Colonic mucosa (tissue), 4 donors: ENCODE results near the gene SLC17A2. TPM values are rescaled to one million over a fixed set of nuclear protein-coding genes. Genes with fewer than 3 reads are reported as not detected.

Experiments
- DNase-seq: peaks from one replicate; pipeline ENCODE4 v3.0.0-alpha.2; 2020
- H3K27ac ChIP-seq: fragments of 200-600 bp; one replicate; pipeline ENCODE4 v1.8.0; 2021
- H3K27me3 ChIP-seq: fragments of 200-600 bp; one replicate; pipeline ENCODE4 v1.8.0; 2021
- H3K36me3 ChIP-seq: fragments of 200-600 bp; one replicate; pipeline ENCODE4 v1.8.0; 2021
- H3K4me1 ChIP-seq: fragments of 200-600 bp; one replicate; pipeline ENCODE4 v1.8.0; 2021; ENCODE audit warnings: mild to moderate bottlenecking
- H3K4me3 ChIP-seq: fragments of 200-600 bp; one replicate; pipeline ENCODE4 v1.8.0; 2021
- H3K9ac ChIP-seq, 2 donors: one replicate each; pipeline ENCODE4 v1.7.0; 2013; ENCODE audit warnings: control low read depth in 2 of 2, low read depth in 2 of 2, low read length in 2 of 2
- H3K9me3 ChIP-seq: fragments of 200-600 bp; one replicate; pipeline ENCODE4 v1.8.0; 2021
- CTCF ChIP-seq: fragments of 200-600 bp; IDR thresholded peaks from one replicate; pipeline ENCODE4 v1.8.0; 2022; ENCODE audit warnings: antibody characterized with exemption, mild to moderate bottlenecking
- intact Hi-C: fragments of 100-400 bp; cut with DNase I; formaldehyde crosslinking; loops from one replicate; pipeline ENCODE4 v1.14.1; 2022
- total RNA-seq, 2 donors: library from RNA; stranded (reverse); fragmentation: NEBNext Ultra II Directional in 1 of 2; extraction: Animal tissue kit (Norgen Biotek cat#: 25700) in 1 of 2; gene quantifications; one replicate each; pipeline ENCODE4 v1.2.1, GENCODE V29; 2021
- donor health status: healthy.
- donor health status: DM: no; HTN: no; CAD: no.
- donor health status: DM: no; HTN: no; CAD: no.

The SLC17A2 gene
- not detected for total RNA-seq

- H3K4me1 ChIP-seq = no peaks in the 10 kb centered on the region
- no peak within 1 kb of the TSS for H3K27ac ChIP-seq
- DNase-seq = no peak
- no peak within 1 kb of the TSS for H3K4me3 ChIP-seq
- no peak within 1 kb of the TSS for H3K9ac ChIP-seq
- no peaks in the 10 kb centered on the region for H3K27me3 ChIP-seq
- no peak for TF ChIP-seq CTCF
- intact Hi-C loops = no loop called here
- H3K36me3 ChIP-seq = no peaks in the 10 kb centered on the region
- H3K9me3 ChIP-seq = no peaks in the 10 kb centered on the region
Observed at GRCh38 chr6:25930532-25931410, at the start of gene SLC17A2. TSS of gene SLC17A2 (minus strand) at chr6:25930691. CDS start at chr6:25925796, 4,895 bp downstream.

- H3K9me3 ChIP-seq = no peaks in the 10 kb centered on the region
- H3K36me3 ChIP-seq = peaks cover 22% of the 10 kb centered on the region
- no peak for TF ChIP-seq CTCF
- no peaks in the 10 kb centered on the region for H3K4me1 ChIP-seq
- H3K4me3 ChIP-seq = no peak overlapping the region
- no peak overlapping the region for H3K9ac ChIP-seq
- no peak overlapping the region for H3K27ac ChIP-seq
- H3K27me3 ChIP-seq = no peaks in the 10 kb centered on the region
- intact Hi-C loops = no loop called here
- no peak for DNase-seq
Observed at GRCh38 chr6:25975923-25976560, 45.6 kb upstream of the SLC17A2 start.

- no peak overlapping the region for H3K9ac ChIP-seq
- H3K4me1 ChIP-seq = no peaks in the 10 kb centered on the region
- H3K36me3 ChIP-seq = peaks cover 22% of the 10 kb centered on the region
- no peaks in the 10 kb centered on the region for H3K27me3 ChIP-seq
- no peak overlapping the region for H3K27ac ChIP-seq
- no peak overlapping the region for H3K4me3 ChIP-seq
- TF ChIP-seq CTCF = no peak
- no peaks in the 10 kb centered on the region for H3K9me3 ChIP-seq
- intact Hi-C loops = no loop called here
- no peak for DNase-seq
Observed at GRCh38 chr6:25973923-25974555, 43.5 kb upstream of the SLC17A2 start.

GRCh38 chr6:25972902-25973301 is 42.4 kb upstream of the SLC17A2 start:
- no peak overlapping the region for H3K9ac ChIP-seq
- H3K4me3 ChIP-seq = no peak overlapping the region
- no peak for DNase-seq
- no peaks in the 10 kb centered on the region for H3K4me1 ChIP-seq
- no peaks in the 10 kb centered on the region for H3K27me3 ChIP-seq
- intact Hi-C loops = no loop called here
- no peaks in the 10 kb centered on the region for H3K9me3 ChIP-seq
- H3K36me3 ChIP-seq = peaks cover 22% of the 10 kb centered on the region
- TF ChIP-seq CTCF = no peak
- H3K27ac ChIP-seq = no peak overlapping the region

GRCh38 chr6:25972128-25972527 is 41.6 kb upstream of the SLC17A2 start:
- H3K9me3 ChIP-seq = no peaks in the 10 kb centered on the region
- H3K4me1 ChIP-seq = no peaks in the 10 kb centered on the region
- DNase-seq = no peak
- H3K27ac ChIP-seq = no peak overlapping the region
- no peak overlapping the region for H3K9ac ChIP-seq
- no peak overlapping the region for H3K4me3 ChIP-seq
- no peaks in the 10 kb centered on the region for H3K27me3 ChIP-seq
- peaks cover 22% of the 10 kb centered on the region for H3K36me3 ChIP-seq
- TF ChIP-seq CTCF = no peak
- intact Hi-C loops = no loop called here
